Epidermal melanocyte (primary cell): ENCODE measurements around the gene FREM1.

ENCODE experiments used
- DNase-seq: peaks from one replicate; pipeline ENCODE4 v3.0.0; 2011; ENCODE audit warnings: low spot score; ENCODE audit not compliant: insufficient read length

FREM1 gene

DNA sequence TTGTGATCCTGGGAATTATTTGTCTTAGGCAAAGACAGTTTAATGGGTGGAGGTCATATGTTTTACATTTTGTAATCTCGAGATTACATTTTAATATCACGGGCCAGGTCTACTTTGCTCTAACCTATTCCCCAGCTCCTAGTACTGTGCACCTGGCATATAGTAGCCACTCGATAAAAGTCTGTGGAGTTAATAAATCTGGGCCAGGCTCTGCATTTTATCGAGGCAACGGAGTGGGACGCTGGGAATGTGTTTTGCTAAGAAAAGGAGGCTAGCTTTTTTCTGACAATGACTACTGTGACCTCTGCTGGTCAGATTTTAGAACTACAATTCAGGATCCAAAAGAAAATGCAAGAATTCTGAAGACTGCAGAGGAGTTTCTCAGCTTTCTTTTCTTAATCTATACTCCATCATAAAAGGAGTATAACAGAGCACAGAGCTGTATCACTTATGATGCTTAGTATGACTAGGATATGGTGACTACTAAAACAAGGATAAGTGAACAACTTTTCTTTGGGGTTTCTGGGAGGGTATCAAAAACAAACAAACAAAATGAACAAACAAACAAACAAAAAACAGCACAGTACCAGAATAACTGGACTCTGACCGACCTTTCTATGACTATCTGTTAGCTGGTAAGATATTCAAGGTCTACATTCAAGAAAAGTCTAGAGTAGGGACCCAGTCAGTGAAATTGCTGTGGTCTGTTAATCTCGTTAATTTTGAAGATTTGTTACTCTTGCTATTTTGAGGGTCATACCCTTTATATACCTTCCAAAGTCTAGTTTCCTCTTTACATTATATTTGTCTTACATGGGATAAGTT lies 141.6 kb downstream of the FREM1 start:
- DNase-seq: peak; percentile 25

DNA sequence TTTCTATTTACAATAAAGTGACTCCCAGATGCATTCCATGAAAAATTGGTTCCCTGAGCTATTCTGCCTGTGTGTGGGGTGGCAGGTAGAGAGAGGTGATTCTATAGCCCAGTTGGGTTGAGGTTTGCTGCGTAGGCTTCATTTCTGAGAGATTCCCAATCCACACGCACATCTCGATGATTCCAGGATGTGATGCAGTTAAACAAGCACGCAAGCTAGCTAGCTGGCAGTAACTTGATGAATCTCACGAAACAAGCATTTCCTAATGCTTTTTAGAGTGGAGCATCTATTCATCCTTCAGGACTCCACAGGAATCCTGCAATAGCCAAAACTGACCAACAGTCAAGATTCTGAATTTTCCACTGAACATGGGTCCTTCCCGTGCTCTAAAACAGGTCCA lies 143.9 kb downstream of the FREM1 start:
- DNase-seq: no peak

DNA sequence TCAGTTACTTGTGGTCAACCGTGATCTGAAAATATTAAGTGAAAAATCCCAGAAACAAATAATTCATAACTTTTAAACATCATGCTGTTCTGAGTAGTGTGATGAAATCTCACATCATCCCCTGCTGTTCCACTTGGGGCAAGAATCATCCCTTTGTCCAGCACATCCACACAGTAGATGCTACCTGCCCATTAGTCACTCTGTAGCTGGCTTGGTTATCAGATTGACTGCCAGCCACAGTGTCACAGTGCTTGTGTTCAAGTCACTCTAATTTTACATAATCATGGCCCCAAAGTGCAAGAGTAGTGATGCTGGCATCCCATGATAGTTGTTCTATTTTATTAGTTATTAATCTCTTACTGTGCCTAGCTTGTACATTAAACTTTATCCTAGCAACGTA lies 148.6 kb downstream of the FREM1 start:
- DNase-seq: no peak

DNA sequence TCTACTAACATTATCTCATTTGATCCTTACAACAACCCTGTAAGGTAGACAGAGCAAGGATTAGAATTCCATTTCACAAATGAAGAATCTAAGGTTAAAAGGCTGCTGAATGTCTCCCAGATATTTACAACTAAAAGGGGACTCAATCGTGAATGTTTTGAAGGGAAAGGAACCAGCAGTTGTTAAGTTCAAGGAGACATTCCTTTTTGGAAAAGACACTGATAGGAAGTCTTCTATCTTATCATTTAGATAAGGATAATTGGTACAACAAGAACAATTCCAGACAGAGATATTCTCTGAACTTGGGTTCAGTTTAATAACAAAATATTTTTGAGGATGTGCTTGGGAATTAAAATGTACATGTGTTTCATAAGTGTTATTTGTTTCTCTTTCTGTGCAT lies 150.2 kb downstream of the FREM1 start:
- no peak for DNase-seq

DNA sequence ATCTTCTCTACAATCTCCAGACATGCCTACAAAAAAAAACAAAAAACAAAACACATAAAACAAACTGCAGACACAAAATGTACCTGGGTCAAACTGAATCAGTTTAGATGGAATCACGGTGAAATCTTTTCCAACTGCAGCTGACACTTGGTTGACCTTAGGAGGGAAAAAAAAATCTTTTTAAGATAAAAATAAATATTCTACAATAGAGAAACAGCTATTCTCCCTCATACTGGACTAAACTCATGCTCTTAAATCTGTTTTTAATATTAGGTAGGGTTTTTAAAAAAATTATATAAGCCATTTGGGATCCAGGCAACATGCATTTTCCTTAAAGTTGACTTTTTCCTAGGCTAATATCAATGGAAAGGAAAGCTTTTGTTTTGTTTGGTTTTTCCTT lies 153.9 kb downstream of the FREM1 start:
- no peak for DNase-seq

DNA sequence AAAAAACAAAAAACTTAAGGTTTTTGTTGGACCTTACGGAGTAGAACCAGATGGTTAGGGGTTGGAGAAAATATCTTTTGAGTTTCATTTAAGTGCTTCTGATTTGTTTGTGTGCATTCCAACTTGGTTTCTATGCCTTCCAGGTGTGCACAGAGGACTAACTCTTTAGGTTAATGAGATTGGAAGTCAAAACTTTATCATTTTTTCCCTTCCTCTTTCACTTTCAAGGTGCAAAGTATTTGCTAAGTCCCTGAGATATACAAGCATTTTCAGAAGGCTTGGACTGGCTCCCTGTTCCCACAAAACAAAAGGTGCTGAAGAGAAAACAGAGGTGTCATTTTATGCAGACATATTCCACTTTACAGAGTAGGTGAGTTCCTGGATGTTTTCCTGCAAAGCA lies 157.4 kb downstream of the FREM1 start:
- DNase-seq: no peak

DNA sequence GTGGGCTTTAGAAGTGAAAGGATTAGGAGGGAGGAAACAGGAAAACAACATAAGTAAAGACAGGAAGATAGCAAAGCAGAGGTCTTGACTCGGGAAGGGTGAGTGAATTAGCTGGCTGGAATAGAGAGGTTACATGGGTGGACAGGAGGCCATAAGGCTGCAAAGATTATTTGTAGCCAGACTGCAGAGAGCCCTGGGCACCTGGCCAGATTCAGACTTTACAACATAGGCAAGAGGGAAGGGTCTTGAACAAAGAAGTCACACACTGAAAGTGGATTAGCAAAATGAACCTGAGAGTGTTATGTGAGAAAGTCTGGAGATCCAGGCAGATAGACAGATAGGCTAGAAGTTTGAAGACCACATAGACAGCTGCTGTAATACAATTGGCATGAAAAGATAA lies 158.0 kb downstream of the FREM1 start:
- DNase-seq: no peak

DNA sequence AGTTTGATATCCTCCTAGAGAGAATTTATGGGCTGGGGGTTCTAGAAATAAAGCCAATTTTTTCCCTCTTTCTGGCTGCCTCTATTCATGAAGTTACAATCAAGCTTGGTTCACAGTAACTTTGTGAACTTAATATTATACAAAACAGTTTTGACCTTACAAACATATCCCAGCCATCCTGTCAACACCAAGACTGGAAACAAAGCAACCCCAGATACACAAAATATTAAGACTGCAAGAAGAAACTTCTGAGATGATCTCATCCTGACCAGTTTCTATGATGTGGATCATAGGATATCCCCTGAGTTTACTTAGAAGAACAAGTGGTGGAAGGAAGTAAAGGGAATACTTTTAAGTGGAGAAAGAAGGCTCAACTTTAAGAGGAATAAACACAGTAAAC lies 159.4 kb downstream of the FREM1 start:
- no peak for DNase-seq

DNA sequence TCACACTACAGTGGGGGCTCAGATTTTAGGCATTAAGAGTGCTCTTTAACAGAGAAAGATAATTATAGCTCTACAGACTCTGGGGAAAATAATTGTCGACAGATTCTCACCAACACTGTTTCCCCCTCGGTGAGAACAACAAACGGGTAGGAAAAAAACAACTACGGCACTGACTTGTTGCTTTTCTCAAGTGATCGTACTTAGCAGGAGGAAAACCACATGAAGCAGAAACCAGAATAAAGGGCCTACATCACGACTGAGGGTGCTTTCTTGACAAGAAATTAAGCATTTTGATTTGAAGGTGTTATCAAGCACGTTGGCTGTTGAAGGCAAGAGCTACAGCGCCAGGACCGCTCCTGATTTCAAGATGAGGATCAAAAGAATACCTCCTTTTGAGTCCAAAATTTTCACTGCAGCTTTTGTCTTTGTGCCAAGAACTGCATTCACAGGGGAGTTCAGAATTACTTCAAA lies 160.5 kb downstream of the FREM1 start:
- DNase-seq: no peak

DNA sequence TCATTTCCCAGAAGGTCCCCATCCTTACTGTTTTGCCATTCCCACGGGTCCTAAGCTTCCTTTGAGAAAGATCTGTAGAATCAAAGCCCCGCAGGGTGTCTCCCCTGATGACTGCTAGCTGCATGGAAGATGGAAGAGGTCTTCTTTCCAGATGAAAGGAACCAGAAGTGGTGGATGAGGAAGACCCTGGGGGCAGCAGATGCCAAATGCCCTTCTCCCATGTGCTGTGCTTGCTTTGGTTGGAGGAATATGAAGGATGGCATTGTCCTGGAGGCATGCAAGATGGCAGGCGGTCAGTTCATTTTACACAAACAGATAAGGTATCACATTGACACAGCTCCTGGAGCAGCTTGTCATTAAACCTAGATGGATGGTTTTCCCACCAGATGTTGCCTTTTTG lies 161.9 kb downstream of the FREM1 start:
- no peak for DNase-seq

DNA sequence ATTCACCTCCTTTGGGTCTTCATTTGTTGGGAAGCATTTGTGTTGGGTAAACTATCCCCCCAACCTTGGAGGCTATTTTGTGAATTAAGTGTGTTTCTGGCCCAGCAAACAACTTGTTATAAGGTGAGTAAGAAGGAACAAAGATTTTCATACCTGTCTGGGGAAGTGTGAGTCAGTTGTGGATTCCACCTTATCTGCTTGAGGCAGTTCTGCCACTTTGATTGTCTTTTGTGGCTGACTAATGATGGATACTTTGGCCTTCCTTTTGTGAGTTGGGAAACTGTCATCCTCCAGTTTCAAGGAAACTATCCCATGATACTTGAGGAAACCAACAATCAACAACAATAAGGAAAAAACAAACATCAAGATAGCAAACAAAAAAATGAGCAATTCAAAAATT lies 163.1 kb downstream of the FREM1 start:
- DNase-seq: no peak

DNA sequence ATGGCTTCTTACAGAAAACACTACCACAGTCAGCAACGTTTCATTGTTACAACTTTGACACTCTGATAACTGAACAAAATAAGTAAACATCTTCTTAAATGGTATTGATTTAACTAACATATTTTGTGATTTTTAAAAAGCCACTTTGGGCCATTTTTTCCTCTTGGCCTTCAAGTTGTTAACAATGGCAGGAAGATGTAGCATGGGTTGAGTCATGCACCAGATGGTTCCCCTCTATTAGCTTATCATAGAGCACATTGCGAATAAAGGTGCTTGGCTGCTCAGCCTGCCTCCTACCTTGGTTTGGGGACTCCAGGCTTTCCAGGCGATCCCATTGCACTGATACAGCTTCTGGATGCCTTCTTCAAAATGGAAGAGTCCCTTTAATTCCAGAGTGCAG lies 163.6 kb downstream of the FREM1 start:
- no peak for DNase-seq

DNA sequence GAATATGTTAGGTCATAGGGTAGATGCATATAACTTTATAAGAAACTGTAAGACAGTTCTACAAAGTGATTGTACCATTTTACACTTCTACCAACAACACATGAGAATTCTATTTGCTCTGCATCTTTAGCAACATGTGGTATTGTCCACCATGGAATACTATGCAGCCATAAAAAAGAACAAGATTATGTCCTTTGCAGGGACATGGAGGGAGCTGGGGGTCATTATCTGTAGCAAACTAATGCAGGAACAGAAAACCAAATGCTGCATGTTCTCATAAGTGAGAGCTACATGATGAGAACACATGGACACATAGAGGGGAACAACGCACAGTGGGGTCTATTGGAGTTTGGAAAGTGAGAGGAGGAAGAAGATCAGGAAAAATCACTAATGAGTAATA lies 165.5 kb downstream of the FREM1 start:
- no peak for DNase-seq

DNA sequence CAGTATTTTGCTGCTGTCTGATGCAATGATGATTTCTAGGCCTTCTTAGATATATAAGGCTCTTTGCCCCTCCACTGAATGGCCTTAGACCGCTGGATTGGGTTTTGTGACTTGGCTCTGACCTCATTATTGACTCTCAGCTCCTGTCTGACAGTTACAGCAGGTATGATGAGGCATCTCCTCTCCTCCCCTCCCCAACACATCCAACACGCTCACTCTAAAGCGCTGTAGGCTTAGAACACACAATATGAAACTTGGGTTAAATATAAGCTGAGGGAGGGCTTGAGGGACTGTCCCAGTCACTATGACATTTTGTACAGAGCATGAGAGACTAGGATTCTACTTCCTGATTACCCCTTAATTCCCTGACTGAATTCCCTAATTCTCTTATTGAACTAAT lies 168.9 kb downstream of the FREM1 start:
- DNase-seq: no peak

DNA sequence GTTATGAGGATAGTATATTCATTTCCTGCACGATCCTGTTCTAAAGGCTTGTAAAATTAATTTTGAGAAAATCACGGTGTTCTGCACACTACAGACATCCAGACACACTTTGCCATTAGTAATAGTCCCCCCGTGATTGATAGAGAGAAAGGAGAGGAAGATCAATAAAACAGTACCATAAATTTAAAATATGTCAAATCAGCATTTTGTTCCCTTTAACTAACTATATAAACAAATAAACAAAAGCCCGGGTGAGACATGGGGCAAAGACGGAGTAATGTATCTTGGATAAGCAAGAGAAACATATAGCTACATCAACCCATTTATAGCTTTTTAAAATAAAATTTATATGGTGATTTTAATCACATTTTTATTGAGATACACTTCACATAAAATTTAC lies 177.1 kb downstream of the FREM1 start:
- no peak for DNase-seq

DNA sequence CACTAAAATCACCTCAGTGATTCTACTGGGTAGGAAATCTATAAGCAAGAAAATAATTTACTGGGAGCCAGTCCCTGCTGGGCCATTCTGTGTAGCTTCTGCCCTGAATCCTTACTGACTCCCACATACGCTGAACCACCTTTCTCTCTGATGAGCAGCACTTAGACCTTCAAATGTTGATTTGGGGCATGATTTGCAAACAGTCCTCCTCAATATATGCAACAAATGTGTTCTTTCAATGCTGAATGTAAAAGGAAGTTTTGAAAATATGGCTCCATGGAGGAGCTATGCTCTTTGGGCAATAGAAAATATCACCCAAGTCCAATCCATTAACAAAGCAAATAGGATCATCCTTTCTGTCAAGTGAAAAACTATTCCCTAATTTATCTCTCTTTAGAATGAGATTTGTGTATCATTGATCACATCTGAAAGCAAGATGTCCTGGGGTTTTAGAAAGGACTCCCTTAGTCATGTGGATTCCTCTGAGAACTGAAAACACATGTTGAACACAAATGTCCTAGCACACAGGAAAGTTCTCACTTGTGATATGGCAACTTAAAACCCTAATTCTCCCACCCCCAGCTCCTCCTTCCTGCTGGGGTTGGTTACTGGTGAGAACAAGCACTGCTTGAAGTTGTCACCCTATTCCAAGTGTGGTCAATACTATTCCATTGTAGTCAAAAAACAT lies 178.8 kb downstream of the FREM1 start:
- no peak for DNase-seq

DNA sequence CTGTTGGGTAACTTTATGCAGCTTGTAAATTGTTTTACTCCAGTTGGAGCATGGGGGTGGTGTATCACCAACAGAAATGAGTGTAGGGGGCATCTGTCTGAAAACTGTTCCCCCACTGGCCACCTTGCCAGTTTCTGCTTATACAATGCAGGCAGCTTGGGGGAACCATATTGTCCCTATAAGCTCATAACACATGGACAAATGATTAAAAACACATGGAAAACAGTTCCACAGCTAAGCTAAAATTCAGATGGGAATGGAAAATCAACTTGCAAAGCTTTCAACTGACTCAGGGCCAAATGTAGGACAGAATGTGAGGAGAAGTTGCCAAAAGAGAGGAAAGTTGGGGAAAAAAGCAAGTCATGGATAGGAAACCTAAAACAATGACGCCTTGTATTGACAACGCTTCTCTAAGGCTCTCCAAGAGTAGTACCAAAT lies 179.7 kb downstream of the FREM1 start:
- no peak for DNase-seq

DNA sequence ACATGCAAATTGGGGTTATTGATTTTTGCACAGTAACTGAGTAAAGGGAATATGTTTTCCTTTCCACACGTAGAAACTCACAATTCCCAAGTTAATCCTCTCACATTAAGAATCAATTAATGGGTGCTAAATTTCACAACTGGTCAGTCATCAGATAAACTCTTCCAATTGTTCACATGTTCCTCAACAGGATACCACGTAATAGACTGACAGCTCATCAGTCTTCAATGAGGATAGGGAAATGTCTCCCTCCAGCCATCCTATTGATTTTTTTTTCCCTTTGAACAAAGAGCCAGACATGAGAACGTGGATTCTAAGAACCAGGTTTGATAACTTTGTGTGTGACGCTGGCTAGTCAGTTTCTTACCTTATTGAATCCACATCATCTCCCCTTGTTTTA lies 186.9 kb downstream of the FREM1 start:
- DNase-seq: no peak

DNA sequence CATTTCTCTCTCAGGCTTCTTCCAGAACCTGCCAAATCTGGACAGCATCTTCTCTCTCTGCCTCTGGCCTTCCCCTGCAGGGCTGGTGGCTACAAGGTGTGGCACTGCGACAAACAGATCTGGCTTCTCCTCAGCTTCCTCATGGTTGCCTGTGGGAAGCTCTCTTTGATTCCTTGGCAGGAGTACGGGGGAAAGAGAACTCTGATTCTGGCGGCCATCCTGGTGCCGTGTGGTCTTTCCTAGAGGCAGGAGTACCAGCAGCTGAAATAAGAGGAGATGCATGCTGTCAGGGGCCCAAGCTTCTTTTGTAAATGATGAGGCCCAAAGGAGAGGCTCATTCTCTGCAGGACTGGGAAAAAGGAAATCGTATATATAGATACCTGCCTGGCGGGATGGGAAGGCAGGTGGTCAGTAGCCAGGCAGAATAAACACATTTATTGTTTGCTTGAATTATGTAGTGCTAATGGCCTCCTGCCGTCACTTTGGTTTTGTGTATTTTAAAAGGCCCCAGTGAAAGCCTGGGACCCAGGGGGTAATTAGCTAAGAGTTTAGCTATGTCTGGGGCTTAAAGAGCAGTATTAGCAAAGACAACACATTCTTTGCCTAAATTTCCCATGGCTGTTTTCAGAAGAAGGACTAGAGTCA lies 187.7 kb downstream of the FREM1 start, which contains the start of gene CER1:
TSS of gene CER1 (minus strand) at position 343 of the 645 bp plus-strand sequence. CDS start at position 282, 61 bp downstream.
- no peak for DNase-seq

DNA sequence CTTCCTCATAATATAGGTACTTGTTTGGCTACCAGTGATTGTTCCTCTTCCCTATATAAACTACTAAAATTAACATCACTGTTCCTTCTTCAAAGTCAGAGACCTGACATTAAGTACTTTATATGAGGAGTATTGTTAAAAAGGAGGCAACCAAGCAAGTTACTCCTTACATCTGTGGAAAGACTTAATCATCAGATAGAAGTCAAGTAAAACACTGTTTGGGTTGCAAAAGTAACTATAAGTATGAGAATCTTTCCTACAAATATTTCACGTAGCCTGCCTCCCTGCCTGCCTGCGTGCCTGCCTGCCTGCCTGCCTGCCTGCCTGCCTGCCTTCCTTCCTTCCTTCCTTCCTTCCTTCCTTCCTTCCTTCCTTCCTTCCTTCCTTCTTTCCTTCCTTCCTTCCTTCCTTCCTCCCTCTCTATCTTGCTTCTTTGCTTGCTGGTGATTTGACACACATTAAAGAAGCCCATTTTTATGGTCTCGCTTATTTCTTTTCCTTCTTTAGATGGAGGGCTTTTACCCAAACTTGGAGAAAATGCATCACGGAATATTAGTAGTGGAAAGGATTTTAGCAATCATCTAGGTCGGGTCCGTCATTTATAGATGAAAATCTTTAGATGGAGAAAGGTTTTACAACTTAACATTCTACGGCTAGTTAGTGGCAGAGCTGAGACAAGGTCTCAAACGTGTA lies 190.9 kb downstream of the FREM1 start:
- no peak for DNase-seq

DNA sequence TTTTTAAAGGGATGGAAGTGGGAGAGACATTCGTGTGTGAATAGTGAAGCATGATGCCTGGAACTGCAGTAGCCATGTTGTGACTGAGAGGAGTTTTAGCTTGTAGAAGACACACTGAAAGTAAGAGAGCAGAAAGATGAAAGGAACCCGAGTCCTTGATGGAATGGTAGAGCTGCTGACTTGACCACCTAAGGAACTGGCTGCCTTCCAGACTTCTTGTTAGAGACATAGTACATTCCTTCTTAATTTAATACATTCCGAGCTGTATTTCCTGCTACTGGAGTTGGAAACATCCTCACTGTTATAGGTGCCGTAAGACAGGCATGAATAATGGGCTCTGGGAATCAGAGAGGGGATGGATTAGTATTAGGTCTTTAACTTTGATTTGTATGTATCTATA lies 195.1 kb downstream of the FREM1 start:
- DNase-seq: no peak
